GM12891 (cell line): ENCODE measurements around the gene FBXL7.

ENCODE experiments used
- PAX5 ChIP-seq: IDR thresholded peaks from 2 replicates; pipeline ENCODE4 v1.6.1; 2011; ENCODE audit warnings: low read length, moderate library complexity, mild to moderate bottlenecking; ENCODE audit not compliant: insufficient read depth, severe bottlenecking
- POLR2A ChIP-seq: IDR thresholded peaks from 2 replicates; pipeline ENCODE4 v1.6.1; 2011; ENCODE audit warnings: low read depth, low read length, control low read depth
- POLR2AphosphoS5 ChIP-seq: IDR thresholded peaks from 2 replicates; pipeline ENCODE4 v1.6.1; 2011; ENCODE audit warnings: low read depth, low read length, control low read depth
- POU2F2 ChIP-seq: IDR thresholded peaks from 2 replicates; pipeline ENCODE4 v1.6.1; 2011; ENCODE audit warnings: low read depth, mild to moderate bottlenecking, control low read depth, low read length, moderate library complexity
- SPI1 ChIP-seq: IDR thresholded peaks from 2 replicates; pipeline ENCODE4 v1.6.1; 2011; ENCODE audit warnings: low read depth, low read length, control low read depth
- TAF1 ChIP-seq: IDR thresholded peaks from 2 replicates; pipeline ENCODE4 v1.6.1; 2011; ENCODE audit warnings: low read depth, low read length, control low read depth

- TF ChIP-seq POLR2AphosphoS5 = no peak
- no peak for TF ChIP-seq POLR2A
- no peak for TF ChIP-seq TAF1
- TF ChIP-seq SPI1 = no peak
- TF ChIP-seq PAX5 = no peak
- no peak for TF ChIP-seq POU2F2
Observed at GRCh38 chr5:15966651-15967050, 466.7 kb downstream of the FBXL7 start.
